ENCODE data around the gene TFDP1. TPM values are rescaled to one million over a fixed set of nuclear protein-coding genes. Genes with fewer than 3 reads are reported as not detected.

The TFDP1 gene
- total and polyA plus RNA-seq, 8 donors: 10.3 to 24.7 (median 17.9) TPM

GRCh38 chr13:113548778-113549621 lies 35.6 kb upstream of the TFDP1 start:
- no peaks in the 10 kb centered on the region for H3K9me3 ChIP-seq
- H3K36me3 ChIP-seq: peaks cover 0 to 33% (median 4%) of the 10 kb centered on the region in 3 donors
- WGBS, 2 donors: 87 to 89% methylated on average over 25 of the region's 25 CpGs
- FAIRE-seq: no peak
- H3K27me3 ChIP-seq: no peaks in the 10 kb centered on the region
- no peak for DNase-seq
- peak in 2 of 4 donors; percentile 10 to 11 for ATAC-seq
- intact Hi-C loops (cut with DNase I): no loop called here
- TF ChIP-seq CTCF (IDR thresholded peaks at IDR 0.05): no peak
- no peak overlapping the region for H3K4me3 ChIP-seq
- no peak overlapping the region for H3K27ac ChIP-seq
- H3K4me1 ChIP-seq: no peaks in the 10 kb centered on the region

- Histone ChIP-seq H3K9me3 (no peaks in the 10 kb centered on the region), H3K36me3 (peaks cover 0 to 33% (median 4%) of the 10 kb centered on the region in 3 donors), H3K4me3 (no peak overlapping the region), H3K4me1 (no peaks in the 10 kb centered on the region), H3K27me3 (no peaks in the 10 kb centered on the region), H3K27ac (no peak overlapping the region)
- DNase-seq: peak in 1 of 6 donors; percentile 0
- TF ChIP-seq CTCF (IDR thresholded peaks at IDR 0.05): no peak
- intact Hi-C loops (cut with DNase I): no loop called here
- FAIRE-seq: no peak
- WGBS, 2 donors: 85 to 88% methylated on average over 9 of the region's 9 CpGs
- ATAC-seq: no peak
These were observed 34.1 kb upstream of the TFDP1 start for GRCh38 chr13:113550453-113550852.

- Histone ChIP-seq H3K27ac (no peak overlapping the region), H3K36me3 (peaks cover 0 to 33% (median 4%) of the 10 kb centered on the region in 3 donors), H3K27me3 (no peaks in the 10 kb centered on the region), H3K9me3 (no peaks in the 10 kb centered on the region), H3K4me3 (no peak overlapping the region), H3K4me1 (no peaks in the 10 kb centered on the region)
- TF ChIP-seq CTCF (IDR thresholded peaks at IDR 0.05): no peak
- intact Hi-C loops (cut with DNase I): no loop called here
- peak in 1 of 6 donors; percentile 5 for DNase-seq
- no peak for FAIRE-seq
- no peak for ATAC-seq
- 82 to 85% methylated on average over 16 of the region's 16 CpGs for WGBS, 2 donors
These were observed 33.2 kb upstream of the TFDP1 start for GRCh38 chr13:113551081-113552000.

GRCh38 chr13:113552079-113552478 lies 32.5 kb upstream of the TFDP1 start:
- ATAC-seq: no peak
- Histone ChIP-seq H3K27ac (no peak overlapping the region), H3K4me3 (no peak overlapping the region), H3K27me3 (no peaks in the 10 kb centered on the region), H3K9me3 (no peaks in the 10 kb centered on the region), H3K36me3 (peaks cover 0 to 33% (median 4%) of the 10 kb centered on the region in 3 donors), H3K4me1 (no peaks in the 10 kb centered on the region)
- no peak for FAIRE-seq
- no peak for TF ChIP-seq CTCF (IDR thresholded peaks at IDR 0.05)
- intact Hi-C loops (cut with DNase I): no loop called here
- 91 to 95% methylated on average over 11 of the region's 11 CpGs for WGBS, 2 donors
- peak in 1 of 6 donors; percentile 7 for DNase-seq
